CD4-positive, alpha-beta T cell (primary cell): ENCODE results near the gene THOC5. TPM values are rescaled to one million over a fixed set of nuclear protein-coding genes. Genes with fewer than 3 reads are reported as not detected.
"Not testable (repeated sequence)": the region's sequence is repeated elsewhere in the genome, so short reads cannot be mapped to it uniquely, and the experiment has no call there.

Source experiments
- ATAC-seq: fragments of 200-7000 bp; cut with Tn5 transposase; one replicate; pipeline ENCODE4 v1.10.0; 2022; ENCODE audit warnings: mild to moderate bottlenecking; ENCODE audit not compliant: poor library complexity
- CTCF ChIA-PET: fragments of 350-600 bp; sonication (Branson Sonifier 250); formaldehyde crosslinking; loops from one replicate; lab custom pipeline; 2021; ENCODE audit warnings: antibody characterized with exemption, inconsistent platforms; lab: Charles Lee
- POLR2A ChIA-PET: fragments of 350-600 bp; sonication (Branson Sonifier 250); formaldehyde crosslinking; loops from one replicate; lab custom pipeline; 2021; ENCODE audit warnings: antibody characterized with exemption, inconsistent platforms; lab: Charles Lee
- DNase-seq, 14 experiments: peaks; one replicate each; pipeline ENCODE4 v3.0.0-alpha.2; 2013 to 2020; ENCODE audit warnings: mixed read lengths in 2 of 14
- H3K27ac ChIP-seq, 2 donors: one replicate each; pipeline versions ENCODE4 v1.5.1 to v1.7.0; 2013; ENCODE audit warnings: low read length in 2 of 2, low read depth in 1 of 2, mild to moderate bottlenecking in 1 of 2
- H3K27me3 ChIP-seq, 2 experiments: 1 replicate in 1 of 2; 2 replicates in 1 of 2; pipeline versions ENCODE4 v1.6.1 to v1.7.0; 2013; ENCODE audit warnings: low read length in 2 of 2, control low read depth in 1 of 2, mild to moderate bottlenecking in 1 of 2, moderate library complexity in 1 of 2; ENCODE audit not compliant: insufficient read depth in 2 of 2, control insufficient read depth in 1 of 2
- H3K36me3 ChIP-seq: one replicate; pipeline ENCODE4 v1.6.1; 2013; ENCODE audit warnings: low read length, control low read depth; ENCODE audit not compliant: insufficient read depth
- H3K4me1 ChIP-seq: one replicate; pipeline ENCODE4 v1.6.1; 2013; ENCODE audit warnings: low read length, control low read depth; ENCODE audit not compliant: insufficient read depth
- H3K4me3 ChIP-seq: one replicate; pipeline ENCODE4 v1.5.1; 2013; ENCODE audit warnings: mild to moderate bottlenecking, low read length, moderate library complexity
- H3K9me3 ChIP-seq, 2 experiments: 1 replicate in 1 of 2; 2 replicates in 1 of 2; pipeline versions ENCODE4 v1.6.1 to v1.7.0; 2013; ENCODE audit warnings: low read length in 2 of 2, mild to moderate bottlenecking in 2 of 2, control low read depth in 1 of 2, moderate library complexity in 1 of 2; ENCODE audit not compliant: control insufficient read depth in 1 of 2, insufficient read depth in 1 of 2
- H3K27ac Mint-ChIP-seq: one replicate; pipeline ENCODE4 v1.8.0; 2020; ENCODE audit warnings: mixed read lengths
- H3K27me3 Mint-ChIP-seq: one replicate; pipeline ENCODE4 v1.8.0; 2021; ENCODE audit warnings: mixed read lengths
- H3K36me3 Mint-ChIP-seq: one replicate; pipeline ENCODE4 v1.8.0; 2021; ENCODE audit warnings: low read depth, mixed read lengths
- H3K4me1 Mint-ChIP-seq: one replicate; pipeline ENCODE4 v1.8.0; 2021; ENCODE audit warnings: low read depth, mixed read lengths
- H3K4me3 Mint-ChIP-seq: one replicate; pipeline ENCODE4 v1.8.0; 2020; ENCODE audit warnings: mild to moderate bottlenecking, mixed read lengths
- H3K9me3 Mint-ChIP-seq: one replicate; pipeline ENCODE4 v1.8.0; 2020; ENCODE audit warnings: mixed read lengths
- CTCF ChIP-seq: fragments of 200-600 bp; IDR thresholded peaks from one replicate; pipeline ENCODE4 v1.8.0; 2022; ENCODE audit warnings: antibody characterized with exemption, mild to moderate bottlenecking
- intact Hi-C, 2 experiments: fragments of 100-400 bp; cut with DNase I in 1 of 2; cut with micrococcal nuclease in 1 of 2; formaldehyde crosslinking; loops; one replicate each; pipeline versions ENCODE4 v1.15.1 to v1.9.0; 2023 to 2025; cut with DNase I, micrococcal nuclease
- total RNA-seq, 174 experiments: library from RNA in 2 of 174; stranded (reverse) in 2 of 174; gene quantifications; one replicate each; pipeline ENCODE4 v1.2.3 and lab custom pipeline; 2021 to 2026

Gene THOC5
- total RNA-seq, 2 experiments from 2014 or later = 27.1 to 32.9 TPM

GRCh38 chr22:29587938-29588699 is 34.6 kb upstream of the THOC5 start:
- intact Hi-C loops = no loop called here
- H3K36me3 Mint-ChIP-seq = no peaks in the 10 kb centered on the region
- peak in 1 of 14 experiments; percentile 31 for DNase-seq
- TF ChIP-seq CTCF = no peak
- ChIA-PET POLR2A (no interaction called here), CTCF (interaction anchor here (0.7 to 2.9 kb wide), 2 partner anchors 38 to 1753 kb away, joined by 3 to 12 read pairs; no protein-coding TSS in a partner anchor)
- no peak for ATAC-seq
- Histone ChIP-seq H3K27ac (no peak overlapping the region), H3K9me3 (no peaks in the 10 kb centered on the region), H3K27me3 (no peaks in the 10 kb centered on the region), H3K4me3 (no peak overlapping the region), H3K4me1 (peaks cover 12% of the 10 kb centered on the region), H3K36me3 (no peaks in the 10 kb centered on the region)
- H3K27me3 Mint-ChIP-seq = no peaks in the 10 kb centered on the region
- no peak overlapping the region for H3K4me3 Mint-ChIP-seq
- peaks cover 11% of the 10 kb centered on the region for H3K4me1 Mint-ChIP-seq
- H3K27ac Mint-ChIP-seq = no peak overlapping the region
- H3K9me3 Mint-ChIP-seq = no peaks in the 10 kb centered on the region

GRCh38 chr22:29586193-29586705 is 32.7 kb upstream of the THOC5 start:
- intact Hi-C loops, CTCF ChIA-PET: not testable (repeated sequence)
- POLR2A ChIA-PET = interaction anchor here (1.0 kb wide), 1 partner anchor 14 kb away, joined by 3 read pairs; no protein-coding TSS in a partner anchor

GRCh38 chr22:29584975-29585374 is 31.4 kb upstream of the THOC5 start:
- Mint-ChIP-seq H3K27ac (no peak overlapping the region), H3K9me3 (no peaks in the 10 kb centered on the region), H3K4me1 (peaks cover 15% of the 10 kb centered on the region), H3K36me3 (peaks cover 3% of the 10 kb centered on the region), H3K27me3 (no peaks in the 10 kb centered on the region), H3K4me3 (no peak overlapping the region)
- no peak for TF ChIP-seq CTCF
- Histone ChIP-seq H3K4me3 (no peak overlapping the region), H3K4me1 (peaks cover 21% of the 10 kb centered on the region), H3K27ac (no peak overlapping the region), H3K36me3 (no peaks in the 10 kb centered on the region), H3K9me3 (no peaks in the 10 kb centered on the region), H3K27me3 (no peaks in the 10 kb centered on the region)
- CTCF ChIA-PET = no interaction called here
- POLR2A ChIA-PET = no interaction called here
- ATAC-seq = no peak
- intact Hi-C loops = no loop called here
- no peak for DNase-seq

More at GRCh38 chr22:29586193-29586705, 32.7 kb upstream of the THOC5 start:
- H3K4me1 ChIP-seq = peaks cover 17% of the 10 kb centered on the region
- not testable (repeated sequence) for H3K27me3 Mint-ChIP-seq, H3K4me3 ChIP-seq, H3K36me3 Mint-ChIP-seq, ATAC-seq, H3K27me3 ChIP-seq, H3K9me3 Mint-ChIP-seq, H3K4me3 Mint-ChIP-seq, H3K27ac ChIP-seq, H3K27ac Mint-ChIP-seq, H3K36me3 ChIP-seq, H3K9me3 ChIP-seq, DNase-seq
- H3K4me1 Mint-ChIP-seq = peaks cover 11% of the 10 kb centered on the region
